ENCODE measurements around the gene B3GNT3.

GRCh38 chr19:17748884-17749638, 45.9 kb upstream of the B3GNT3 start:
- TF ChIP-seq CTCF (conservative IDR thresholded peaks at IDR 0.05; ENCODE audit: low read length) = no peak
- no peak for TF ChIP-seq EZH2phosphoT487 (IDR thresholded peaks at IDR 0.05; ENCODE audit: borderline replicate concordance)
